SK-N-SH (cell line): ENCODE data around the gene GALNT5. TPM values are rescaled to one million over a fixed set of nuclear protein-coding genes. Genes with fewer than 3 reads are reported as not detected.

ENCODE experiments used
- CTCF ChIA-PET: fragments of 300-600, 350-600 bp; formaldehyde crosslinking; extraction: SDS; loops from one replicate; lab custom pipeline; 2021; lab: Yijun Ruan, JAX
- POLR2A ChIA-PET: fragments of 350-600 bp; sonication (Branson Sonifier 250); formaldehyde crosslinking; extraction: SDS; loops from one replicate; lab custom pipeline; 2020; ENCODE audit warnings: antibody characterized with exemption, inconsistent platforms; lab: Yijun Ruan, JAX
- DNase-seq: peaks from one replicate; pipeline ENCODE4 v3.0.0; 2012
- H2AFZ ChIP-seq: fragments of 200-600 bp; sonication (generic); 2 replicates; pipeline ENCODE4 v1.8.1; 2016; ENCODE audit warnings: antibody characterized with exemption, mild to moderate bottlenecking, low read depth
- H3F3A ChIP-seq: fragments of 200-600 bp; sonication (generic); replicated peaks from 2 replicates; pipeline ENCODE3; 2016; ENCODE audit warnings: antibody characterized with exemption, mild to moderate bottlenecking; ENCODE audit not compliant: insufficient read depth
- H3K27ac ChIP-seq, 2 experiments: fragments of 200-500 bp in 1 of 2; fragments of 200-600 bp in 1 of 2; sonication (Bioruptor generic) in 1 of 2; sonication (generic), shearing (Covaris generic) in 1 of 2; 2 replicates each; pipeline versions ENCODE4 v1.5.1 to v1.6.1; 2014 to 2016; ENCODE audit warnings: low read depth in 2 of 2, inconsistent platforms in 1 of 2, low read length in 1 of 2, mild to moderate bottlenecking in 1 of 2, mixed read lengths in 1 of 2
- H3K27me3 ChIP-seq: fragments of 200-600 bp; sonication (generic), shearing (Covaris generic); 2 replicates; pipeline ENCODE4 v1.6.1; 2016; ENCODE audit warnings: mixed run types; ENCODE audit not compliant: insufficient read depth
- H3K36me3 ChIP-seq, 2 experiments: fragments of 200-500 bp in 1 of 2; fragments of 200-600 bp in 1 of 2; sonication (Bioruptor generic) in 1 of 2; sonication (generic) in 1 of 2; replicated peaks in 1 of 2; 2 replicates each; pipeline versions ENCODE3 to v1.5.1; 2014 to 2016; ENCODE audit warnings: low read length in 1 of 2, mild to moderate bottlenecking in 1 of 2; ENCODE audit not compliant: insufficient read depth in 2 of 2, control insufficient read depth in 1 of 2
- H3K4me1 ChIP-seq, 2 experiments: fragments of 200-500 bp in 1 of 2; fragments of 200-600 bp in 1 of 2; sonication (Bioruptor generic) in 1 of 2; sonication (generic), shearing (Covaris generic) in 1 of 2; 2 replicates each; pipeline versions ENCODE4 v1.5.1 to v1.6.1; 2014 to 2016; ENCODE audit warnings: low read depth in 1 of 2, low read length in 1 of 2, mixed run types in 1 of 2; ENCODE audit not compliant: insufficient read depth in 2 of 2, control insufficient read depth in 1 of 2
- H3K4me2 ChIP-seq: fragments of 200-600 bp; sonication (generic), shearing (Covaris generic); 2 replicates; pipeline ENCODE4 v1.6.1; 2017; ENCODE audit warnings: mixed run types
- H3K4me3 ChIP-seq, 2 experiments: fragments of 200-500 bp in 1 of 2; fragments of 200-600 bp in 1 of 2; sonication (Bioruptor generic) in 1 of 2; sonication (generic), shearing (Covaris generic) in 1 of 2; 2 replicates each; pipeline versions ENCODE4 v1.5.1 to v1.8.1; 2014 to 2016; ENCODE audit warnings: low read depth in 2 of 2, inconsistent platforms in 1 of 2, low read length in 1 of 2, mild to moderate bottlenecking in 1 of 2, mixed read lengths in 1 of 2, moderate library complexity in 1 of 2
- H3K79me2 ChIP-seq: fragments of 200-600 bp; sonication (generic); 2 replicates; pipeline ENCODE4 v1.8.1; 2017; ENCODE audit warnings: mild to moderate bottlenecking; ENCODE audit not compliant: insufficient read depth
- H3K9ac ChIP-seq: fragments of 200-600 bp; sonication (generic); 2 replicates; pipeline ENCODE4 v1.6.1; 2017; ENCODE audit warnings: mixed run types
- H3K9me2 ChIP-seq: fragments of 200-600 bp; sonication (generic); 2 replicates; pipeline ENCODE4 v1.6.1; 2017; ENCODE audit warnings: mixed run types
- H3K9me3 ChIP-seq: fragments of 200-600 bp; sonication (generic); 2 replicates; pipeline ENCODE4 v1.6.1; 2017; ENCODE audit warnings: mixed run types, mild to moderate bottlenecking, moderate library complexity
- H4K20me1 ChIP-seq: fragments of 200-600 bp; sonication (generic); 2 replicates; pipeline ENCODE4 v1.6.1; 2017; ENCODE audit warnings: mild to moderate bottlenecking, mixed run types; ENCODE audit not compliant: insufficient read depth
- ELF1 ChIP-seq: IDR thresholded peaks from 2 replicates; pipeline ENCODE4 v1.4.0; 2012
- EP300 ChIP-seq, 2 experiments: IDR thresholded peaks; 2 replicates each; pipeline versions ENCODE4 v1.4.0 to v1.6.1; 2012; ENCODE audit warnings: borderline replicate concordance in 1 of 2, low read depth in 1 of 2, low read length in 1 of 2
- GATA2 ChIP-seq: sonication (generic); formaldehyde crosslinking; IDR thresholded peaks from 2 replicates; pipeline ENCODE4 v1.5.0; 2020; ENCODE audit warnings: mild to moderate bottlenecking, missing genetic modification reagents
- IRF3 ChIP-seq: fragments of 150-350 bp; IDR thresholded peaks from 2 replicates; pipeline ENCODE4 v1.6.1; 2016; ENCODE audit warnings: mild to moderate bottlenecking, low read depth, low read length
- MAX ChIP-seq: IDR thresholded peaks from 2 replicates; pipeline ENCODE4 v1.4.0; 2012; ENCODE audit warnings: low read depth
- MEF2A ChIP-seq: IDR thresholded peaks from 2 replicates; pipeline ENCODE4 v1.4.0; 2012; ENCODE audit warnings: low read depth, borderline replicate concordance
- MXI1 ChIP-seq: IDR thresholded peaks from 2 replicates; pipeline ENCODE4 v1.6.1; 2012; ENCODE audit warnings: mild to moderate bottlenecking, low read depth, low read length, improper control_type of control experiment
- NFIC ChIP-seq: IDR thresholded peaks from 2 replicates; pipeline ENCODE4 v1.4.0; 2012; ENCODE audit warnings: borderline replicate concordance
- PBX3 ChIP-seq: IDR thresholded peaks from 2 replicates; pipeline ENCODE4; 2012
- POLR2AphosphoS5 ChIP-seq: IDR thresholded peaks from 2 replicates; pipeline ENCODE4 v1.6.1; 2012; ENCODE audit warnings: low read depth, low read length
- RAD21 ChIP-seq: IDR thresholded peaks from 2 replicates; pipeline ENCODE4 v1.6.1; 2012; ENCODE audit warnings: mild to moderate bottlenecking, low read length
- RXRA ChIP-seq: IDR thresholded peaks from 2 replicates; pipeline ENCODE4 v1.4.0; 2012; ENCODE audit warnings: low read depth, mild to moderate bottlenecking, borderline replicate concordance
- SIN3A ChIP-seq: IDR thresholded peaks from 2 replicates; pipeline ENCODE4 v1.6.1; 2012; ENCODE audit warnings: low read depth, mild to moderate bottlenecking, low read length, moderate library complexity, borderline replicate concordance
- TAF1 ChIP-seq: IDR thresholded peaks from 2 replicates; pipeline ENCODE4 v1.6.1; 2012; ENCODE audit warnings: low read depth, mild to moderate bottlenecking, low read length, moderate library complexity, borderline replicate concordance
- YY1 ChIP-seq: IDR thresholded peaks from 2 replicates; pipeline ENCODE4 v1.4.0; 2012; ENCODE audit warnings: low read depth, mild to moderate bottlenecking
- ZBTB33 ChIP-seq: IDR thresholded peaks from 2 replicates; pipeline ENCODE4 v1.4.0; 2012; ENCODE audit warnings: low read depth, borderline replicate concordance
- WGBS: methylation state at CpG from one replicate; pipeline ENCODE4 v1.1.6; 2017; ENCODE audit warnings: low lambda C conversion rate; 5-methylcytosine and 5-hydroxymethylcytosine counted together
- polyA plus RNA-seq, 3 experiments: library from polyadenylated mRNA; depleted of rRNA; stranded (reverse); fragments of >200 nt; gene quantifications; 2 replicates each; pipeline ENCODE4 v1.2.3, GENCODE V29; 2012

Gene GALNT5
- polyA plus RNA-seq, 1 of the 3 experiments (the other 2 are of a cell fraction): 10.4 TPM

GRCh38 chr2:157333304-157334047 is 76.0 kb downstream of the GALNT5 start:
- Histone ChIP-seq H3K9me3 (no peaks in the 10 kb centered on the region), H3K27me3 (peaks cover 6% of the 10 kb centered on the region; the same call in 1 of the 2 replicates), H3K9me2 (no peaks in the 10 kb centered on the region), H3K27ac (no peak overlapping the region), H3K9ac (no peak overlapping the region), H4K20me1 (no peaks in the 10 kb centered on the region), H3K4me1 (no peaks in the 10 kb centered on the region), H3K4me3 (no peak overlapping the region), H3K4me2 (no peak overlapping the region), H3F3A (no peaks in the 10 kb centered on the region), H2AFZ (no peak overlapping the region), H3K79me2 (no peaks in the 10 kb centered on the region), H3K36me3 (no peaks in the 10 kb centered on the region)
- WGBS: 4% methylated on average over 2 of the region's 2 CpGs
- POLR2A ChIA-PET: no interaction called here
- TF ChIP-seq POLR2AphosphoS5: no peak
- TF ChIP-seq YY1: no peak
- TF ChIP-seq IRF3: no peak
- no peak for TF ChIP-seq EP300 (IDR thresholded peaks at IDR 0.05; ENCODE audit: borderline replicate concordance in 1 of 2, low read depth in 1 of 2, low read length in 1 of 2)
- TF ChIP-seq MEF2A: no peak
- TF ChIP-seq MAX: no peak
- no peak for TF ChIP-seq RAD21
- TF ChIP-seq MXI1: no peak
- no peak for TF ChIP-seq RXRA
- TF ChIP-seq PBX3: no peak
- TF ChIP-seq ELF1: no peak
- no peak for TF ChIP-seq NFIC
- CTCF ChIA-PET: interaction anchor here (1.0 to 4.0 kb wide), 3 partner anchors 13 to 164 kb away, joined by 3 to 33 read pairs (median 5); no protein-coding TSS in a partner anchor
- DNase-seq: no peak

GRCh38 chr2:157334335-157334734 is 76.8 kb downstream of the GALNT5 start:
- no peak overlapping the region for H3K9ac ChIP-seq
- TF ChIP-seq MAX (no peak), PBX3 (no peak), ZBTB33 (no peak), GATA2 (CRISPR knock-in tag) (no peak), MXI1 (no peak), TAF1 (no peak), IRF3 (no peak), EP300 (IDR thresholded peaks at IDR 0.05; ENCODE audit: borderline replicate concordance in 1 of 2, low read depth in 1 of 2, low read length in 1 of 2) (no peak), ELF1 (no peak), SIN3A (no peak), YY1 (no peak)
- no peak overlapping the region for H2AFZ ChIP-seq
- H3K79me2 ChIP-seq: no peaks in the 10 kb centered on the region
- H3K36me3 ChIP-seq: no peaks in the 10 kb centered on the region
- no peak overlapping the region for H3K27ac ChIP-seq
- ChIA-PET CTCF (interaction anchor here (1.0 to 8.2 kb wide), 6 partner anchors 7 to 163 kb away, joined by 3 to 123 read pairs (median 41); partner anchors contain the start of gene ERMN), POLR2A (no interaction called here)
- H3K27me3 ChIP-seq: peaks cover 6% of the 10 kb centered on the region; the same call in 1 of the 2 replicates
- H3K9me2 ChIP-seq: no peaks in the 10 kb centered on the region
- no peaks in the 10 kb centered on the region for H3F3A ChIP-seq
- WGBS: 11% methylated on average over 4 of the region's 4 CpGs
- DNase-seq: no peak
- H3K4me1 ChIP-seq: no peaks in the 10 kb centered on the region
- no peak overlapping the region for H3K4me2 ChIP-seq
- H4K20me1 ChIP-seq: no peaks in the 10 kb centered on the region
- no peak overlapping the region for H3K4me3 ChIP-seq
- no peaks in the 10 kb centered on the region for H3K9me3 ChIP-seq
